ENCODE data around the gene MPO. TPM values are rescaled to one million over a fixed set of nuclear protein-coding genes. Genes with fewer than 3 reads are reported as not detected.

Gene MPO
- polyA plus RNA-seq = 1 to 10 TPM in 1 of 4 donors, under 1 TPM in 1, not detected in 2; 0.12 to 1.1 TPM
- long read RNA-seq, donor 1 = 0 reads
- long read RNA-seq, donor 2 = 0 reads
- long read RNA-seq, donor 3 = 0 reads
- long read RNA-seq, donor 4 = 0 reads
- long read RNA-seq, donor 5 = 0 reads
- long read RNA-seq, donor 6 = 0 reads
- long read RNA-seq, donor 7, partial matches to known transcripts = 0 of 1 reads
- long read RNA-seq, donor 7, other reads (novel, unspliced or antisense) = 0 of 1 reads
- long read RNA-seq, donor 8 = 0 reads
- long read RNA-seq, donor 9 = 0 reads
- long read RNA-seq, donor 10, partial matches to known transcripts = 0 of 1 reads
- long read RNA-seq, donor 10, other reads (novel, unspliced or antisense) = 0 of 1 reads

GRCh38 chr17:58280480-58281217 lies at the start of gene MPO:
TSS of gene MPO (minus strand) at chr17:58280935. CDS start at chr17:58280758, 177 bp downstream.
- no peak for DNase-seq
- WGBS, 3 donors = 80 to 92% (median 88%) methylated on average over 4 to 5 of the region's 5 CpGs
- Histone ChIP-seq H3K36me3 (ENCODE audit: control insufficient read depth in 3 of 3, insufficient read depth in 2 of 3, low read depth in 1 of 3, low read length in 3 of 3) (no peaks in the 10 kb centered on the region), H3K9me3 (ENCODE audit: control insufficient read depth in 2 of 2, insufficient read depth in 1 of 2, low read depth in 1 of 2, low read length in 1 of 2) (no peaks in the 10 kb centered on the region), H3K27ac (ENCODE audit: low read depth in 1 of 3, low read length in 2 of 3) (no peak within 1 kb of the TSS), H3K4me3 (ENCODE audit: low read depth in 1 of 3, low read length in 3 of 3) (no peak within 1 kb of the TSS), H3K27me3 (ENCODE audit: control insufficient read depth in 3 of 3, insufficient read depth in 3 of 3, low read length in 3 of 3) (peaks cover 2 to 55% (median 4%) of the 10 kb centered on the region in 3 donors), H3K4me1 (ENCODE audit: control insufficient read depth in 3 of 3, insufficient read depth in 2 of 3, low read depth in 1 of 3, low read length in 2 of 3) (peaks cover 0 to 5% (median 0%) of the 10 kb centered on the region in 3 donors)
- FAIRE-seq = no peak

GRCh38 chr17:58329810-58330537 lies 49.2 kb upstream of the MPO start:
- FAIRE-seq = no peak
- Histone ChIP-seq H3K9me3 (ENCODE audit: control insufficient read depth in 2 of 2, insufficient read depth in 1 of 2, low read depth in 1 of 2, low read length in 1 of 2) (no peaks in the 10 kb centered on the region), H3K4me3 (ENCODE audit: low read depth in 1 of 3, low read length in 3 of 3) (peak overlapping the region in 2 of 3 donors; percentile 42 to 67), H3K36me3 (ENCODE audit: control insufficient read depth in 3 of 3, insufficient read depth in 2 of 3, low read depth in 1 of 3, low read length in 3 of 3) (no peaks in the 10 kb centered on the region), H3K4me1 (ENCODE audit: control insufficient read depth in 3 of 3, insufficient read depth in 2 of 3, low read depth in 1 of 3, low read length in 2 of 3) (peaks cover 0 to 10% (median 3%) of the 10 kb centered on the region in 3 donors), H3K27me3 (ENCODE audit: control insufficient read depth in 3 of 3, insufficient read depth in 3 of 3, low read length in 3 of 3) (peaks cover 0 to 6% (median under 1%) of the 10 kb centered on the region in 3 donors), H3K27ac (ENCODE audit: low read depth in 1 of 3, low read length in 2 of 3) (no peak overlapping the region)
- WGBS, 3 donors = 50 to 62% (median 55%) methylated on average over 4 of the region's 4 CpGs
- no peak for DNase-seq

GRCh38 chr17:58329035-58329809 lies 48.5 kb upstream of the MPO start:
- Histone ChIP-seq H3K36me3 (ENCODE audit: control insufficient read depth in 3 of 3, insufficient read depth in 2 of 3, low read depth in 1 of 3, low read length in 3 of 3) (no peaks in the 10 kb centered on the region), H3K4me1 (ENCODE audit: control insufficient read depth in 3 of 3, insufficient read depth in 2 of 3, low read depth in 1 of 3, low read length in 2 of 3) (peaks cover 0 to 12% (median 3%) of the 10 kb centered on the region in 3 donors), H3K4me3 (ENCODE audit: low read depth in 1 of 3, low read length in 3 of 3) (peak overlapping the region in 1 of 3 donors; percentile 7), H3K27ac (ENCODE audit: low read depth in 1 of 3, low read length in 2 of 3) (peak overlapping the region in 2 of 3 donors; percentile 45 to 50), H3K27me3 (ENCODE audit: control insufficient read depth in 3 of 3, insufficient read depth in 3 of 3, low read length in 3 of 3) (peaks cover 0 to 6% (median 2%) of the 10 kb centered on the region in 3 donors), H3K9me3 (ENCODE audit: control insufficient read depth in 2 of 2, insufficient read depth in 1 of 2, low read depth in 1 of 2, low read length in 1 of 2) (no peaks in the 10 kb centered on the region)
- FAIRE-seq (no peak), DNase-seq (no peak)
- 33 to 51% (median 44%) methylated on average over 16 of the region's 16 CpGs for WGBS, 3 donors

- Histone ChIP-seq H3K9me3 (ENCODE audit: control insufficient read depth in 2 of 2, insufficient read depth in 1 of 2, low read depth in 1 of 2, low read length in 1 of 2) (no peaks in the 10 kb centered on the region), H3K27me3 (ENCODE audit: control insufficient read depth in 3 of 3, insufficient read depth in 3 of 3, low read length in 3 of 3) (peaks cover 0 to 9% (median 2%) of the 10 kb centered on the region in 3 donors), H3K36me3 (ENCODE audit: control insufficient read depth in 3 of 3, insufficient read depth in 2 of 3, low read depth in 1 of 3, low read length in 3 of 3) (no peaks in the 10 kb centered on the region), H3K4me1 (ENCODE audit: control insufficient read depth in 3 of 3, insufficient read depth in 2 of 3, low read depth in 1 of 3, low read length in 2 of 3) (peaks cover 0 to 19% (median 3%) of the 10 kb centered on the region in 3 donors), H3K27ac (ENCODE audit: low read depth in 1 of 3, low read length in 2 of 3) (peak within 1 kb of the TSS in 2 of 3 donors; percentile 45 to 50), H3K4me3 (ENCODE audit: low read depth in 1 of 3, low read length in 3 of 3) (peak within 1 kb of the TSS in 1 of 3 donors; percentile 31)
- 35 to 59% (median 45%) methylated on average over 22 to 23 of the region's 23 CpGs for WGBS, 3 donors
- DNase-seq (no peak), FAIRE-seq (no peak)
Measured at GRCh38 chr17:58328195-58329034, 47.7 kb upstream of the MPO start, which contains the start of gene TSPOAP1. TSS of gene TSPOAP1 (minus strand) at chr17:58328795. CDS start at chr17:58327920, 875 bp downstream.

GRCh38 chr17:58327363-58328194 lies 46.8 kb upstream of the MPO start:
- Histone ChIP-seq H3K9me3 (ENCODE audit: control insufficient read depth in 2 of 2, insufficient read depth in 1 of 2, low read depth in 1 of 2, low read length in 1 of 2) (no peaks in the 10 kb centered on the region), H3K4me3 (ENCODE audit: low read depth in 1 of 3, low read length in 3 of 3) (peak overlapping the region in 1 of 3 donors; percentile 31), H3K27me3 (ENCODE audit: control insufficient read depth in 3 of 3, insufficient read depth in 3 of 3, low read length in 3 of 3) (peaks cover 0 to 9% (median 2%) of the 10 kb centered on the region in 3 donors), H3K4me1 (ENCODE audit: control insufficient read depth in 3 of 3, insufficient read depth in 2 of 3, low read depth in 1 of 3, low read length in 2 of 3) (peaks cover 0 to 19% (median 3%) of the 10 kb centered on the region in 3 donors), H3K27ac (ENCODE audit: low read depth in 1 of 3, low read length in 2 of 3) (no peak overlapping the region), H3K36me3 (ENCODE audit: control insufficient read depth in 3 of 3, insufficient read depth in 2 of 3, low read depth in 1 of 3, low read length in 3 of 3) (peaks cover 0 to under 1% (median 0%) of the 10 kb centered on the region in 3 donors)
- 67 to 79% (median 71%) methylated on average over 18 to 19 of the region's 19 CpGs for WGBS, 3 donors
- FAIRE-seq (no peak), DNase-seq (no peak)

GRCh38 chr17:58326609-58327362 lies 46.1 kb upstream of the MPO start:
- H3K4me3 ChIP-seq (ENCODE audit: low read depth in 1 of 3, low read length in 3 of 3) = no peak overlapping the region
- H3K27ac ChIP-seq (ENCODE audit: low read depth in 1 of 3, low read length in 2 of 3) = no peak overlapping the region
- 81 to 87% (median 83%) methylated on average over 9 of the region's 9 CpGs for WGBS, 3 donors
- DNase-seq (no peak), FAIRE-seq (no peak)
- H3K9me3 ChIP-seq (ENCODE audit: control insufficient read depth in 2 of 2, insufficient read depth in 1 of 2, low read depth in 1 of 2, low read length in 1 of 2) = no peaks in the 10 kb centered on the region
- peaks cover 0 to 5% (median 0%) of the 10 kb centered on the region in 3 donors for H3K36me3 ChIP-seq (ENCODE audit: control insufficient read depth in 3 of 3, insufficient read depth in 2 of 3, low read depth in 1 of 3, low read length in 3 of 3)
- H3K4me1 ChIP-seq (ENCODE audit: control insufficient read depth in 3 of 3, insufficient read depth in 2 of 3, low read depth in 1 of 3, low read length in 2 of 3) = peaks cover 0 to 19% (median 3%) of the 10 kb centered on the region in 3 donors
- H3K27me3 ChIP-seq (ENCODE audit: control insufficient read depth in 3 of 3, insufficient read depth in 3 of 3, low read length in 3 of 3) = peaks cover 0 to 9% (median 2%) of the 10 kb centered on the region in 3 donors
